HEK293 (cell line): ENCODE data around the gene CHMP4B.

ENCODE experiments used
- CTCF ChIP-seq: fragments of 450-650 bp; formaldehyde crosslinking; IDR thresholded peaks from 2 replicates; pipeline ENCODE4 v1.5.1; 2016; ENCODE audit warnings: missing biosample characterization, missing genetic modification characterization
- ELK4 ChIP-seq: IDR thresholded peaks from 2 replicates; pipeline ENCODE4 v1.6.1; 2011; ENCODE audit warnings: mild to moderate bottlenecking, low read depth, low read length, borderline replicate concordance
- KLF1 ChIP-seq: fragments of 450-650 bp; formaldehyde crosslinking; IDR thresholded peaks from 2 replicates; pipeline ENCODE4 v1.5.1; 2016; ENCODE audit warnings: missing biosample characterization, missing genetic modification characterization
- PBX3 ChIP-seq: sonication (generic); formaldehyde crosslinking; IDR thresholded peaks from 2 replicates; pipeline ENCODE4 v1.8.1; 2022; ENCODE audit warnings: mild to moderate bottlenecking, moderate library complexity, missing genetic modification reagents
- REST ChIP-seq: fragments of 450-650 bp; formaldehyde crosslinking; IDR thresholded peaks from 2 replicates; pipeline ENCODE4 v1.5.1; 2016; ENCODE audit warnings: missing biosample characterization, missing genetic modification characterization
- ZBTB44 ChIP-seq: fragments of 450-650 bp; IDR thresholded peaks from 2 replicates; pipeline ENCODE4 v1.5.1; 2018; ENCODE audit warnings: missing biosample characterization, mild to moderate bottlenecking, missing genetic modification characterization
- ZFP37 ChIP-seq: fragments of 450-650 bp; formaldehyde crosslinking; IDR thresholded peaks from 2 replicates; pipeline ENCODE4 v1.5.1; 2016; ENCODE audit warnings: missing biosample characterization, missing genetic modification characterization
- ZNF292 ChIP-seq: fragments of 450-650 bp; formaldehyde crosslinking; IDR thresholded peaks from 2 replicates; pipeline ENCODE4 v1.5.1; 2016; ENCODE audit warnings: low read depth, missing biosample characterization, missing genetic modification characterization, borderline replicate concordance
- ZNF449 ChIP-seq: fragments of 450-650 bp; formaldehyde crosslinking; IDR thresholded peaks from 2 replicates; pipeline ENCODE4 v1.5.1; 2017; ENCODE audit warnings: missing biosample characterization, mild to moderate bottlenecking, missing genetic modification characterization, moderate library complexity

- TF ChIP-seq PBX3 (CRISPR knock-in tag) (no peak), ZNF292 (tag by site-specific recombination) (no peak), ZFP37 (tag by site-specific recombination) (no peak), REST (tag by site-specific recombination) (no peak), CTCF (no peak), KLF1 (tag by site-specific recombination) (no peak), ZNF449 (no peak), ELK4 (no peak), ZBTB44 (tag by site-specific recombination) (no peak)
Observed at GRCh38 chr20:33787253-33787891, 23.8 kb upstream of the CHMP4B start.
